Glutamatergic neuron (in vitro differentiated cells): Measurements from ENCODE around the gene MERTK. TPM values are rescaled to one million over a fixed set of nuclear protein-coding genes. Genes with fewer than 3 reads are reported as not detected.

Source experiments
- DNase-seq: peaks from one replicate; pipeline ENCODE4 v3.0.0; 2022
- H3K27ac Mint-ChIP-seq: one replicate; pipeline ENCODE4 v1.8.0; 2020; ENCODE audit warnings: mild to moderate bottlenecking, mixed read lengths, inconsistent platforms; ENCODE audit not compliant: unreplicated experiment
- H3K27me3 Mint-ChIP-seq: one replicate; pipeline ENCODE4 v1.8.0; 2020; ENCODE audit warnings: mild to moderate bottlenecking, moderate library complexity, mixed read lengths, inconsistent platforms; ENCODE audit not compliant: unreplicated experiment
- H3K36me3 Mint-ChIP-seq: one replicate; pipeline ENCODE4 v1.8.0; 2020; ENCODE audit warnings: mild to moderate bottlenecking, mixed read lengths, inconsistent platforms; ENCODE audit not compliant: unreplicated experiment
- H3K4me1 Mint-ChIP-seq: one replicate; pipeline ENCODE4 v1.8.0; 2020; ENCODE audit warnings: mild to moderate bottlenecking, low read depth, mixed read lengths, inconsistent platforms; ENCODE audit not compliant: unreplicated experiment
- H3K4me3 Mint-ChIP-seq: one replicate; pipeline ENCODE4 v1.8.0; 2020; ENCODE audit warnings: mild to moderate bottlenecking, mixed read lengths, inconsistent platforms; ENCODE audit not compliant: unreplicated experiment
- H3K9me3 Mint-ChIP-seq: one replicate; pipeline ENCODE4 v1.8.0; 2020; ENCODE audit warnings: mild to moderate bottlenecking, moderate library complexity, mixed read lengths, inconsistent platforms; ENCODE audit not compliant: unreplicated experiment
- total RNA-seq: library from RNA; stranded (reverse); fragmentation: NEBNext Ultra II Directional; extraction: Animal tissue kit (Norgen Biotek cat#: 25700); gene quantifications from one replicate; pipeline ENCODE4 v1.2.1, GENCODE V29; 2021; ENCODE audit not compliant: unreplicated experiment
- TF ChIP-seq, protein P1 (sequence below): fragments of 200-600 bp; sonication (generic); IDR thresholded peaks from one replicate; pipeline ENCODE4 v1.5.0; 2021; ENCODE audit not compliant: partially characterized antibody, unreplicated experiment

MERTK gene
- total RNA-seq, 1 donor from 2014 or later: 2.3 TPM

DNA sequence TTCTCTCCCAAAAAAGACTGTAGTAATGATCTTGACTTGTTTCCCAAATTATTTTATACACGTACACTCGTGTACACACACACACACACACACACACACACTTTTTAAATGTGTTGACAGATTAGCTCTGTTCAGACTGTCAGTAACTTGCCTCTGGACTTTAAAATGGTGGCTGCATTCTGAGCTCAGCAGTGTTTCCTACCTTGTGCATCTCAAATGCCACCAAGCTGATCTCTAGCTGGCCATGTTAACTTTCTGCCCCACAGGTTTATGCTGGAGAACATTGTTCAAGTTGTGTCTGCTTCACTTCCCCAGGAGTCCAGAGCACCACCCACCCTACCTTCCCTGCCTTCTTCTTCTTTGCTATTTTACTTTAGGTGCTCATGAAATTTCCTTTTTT, 83.3 kb downstream of the MERTK start:
- H3K9me3 Mint-ChIP-seq: peaks cover 3% of the 10 kb centered on the region
- no peaks in the 10 kb centered on the region for H3K27me3 Mint-ChIP-seq
- H3K4me3 Mint-ChIP-seq: no peak overlapping the region
- H3K4me1 Mint-ChIP-seq: peaks cover 11% of the 10 kb centered on the region
- H3K27ac Mint-ChIP-seq: no peak overlapping the region
- peaks cover 20% of the 10 kb centered on the region for H3K36me3 Mint-ChIP-seq
- TF ChIP-seq, protein P1, sequence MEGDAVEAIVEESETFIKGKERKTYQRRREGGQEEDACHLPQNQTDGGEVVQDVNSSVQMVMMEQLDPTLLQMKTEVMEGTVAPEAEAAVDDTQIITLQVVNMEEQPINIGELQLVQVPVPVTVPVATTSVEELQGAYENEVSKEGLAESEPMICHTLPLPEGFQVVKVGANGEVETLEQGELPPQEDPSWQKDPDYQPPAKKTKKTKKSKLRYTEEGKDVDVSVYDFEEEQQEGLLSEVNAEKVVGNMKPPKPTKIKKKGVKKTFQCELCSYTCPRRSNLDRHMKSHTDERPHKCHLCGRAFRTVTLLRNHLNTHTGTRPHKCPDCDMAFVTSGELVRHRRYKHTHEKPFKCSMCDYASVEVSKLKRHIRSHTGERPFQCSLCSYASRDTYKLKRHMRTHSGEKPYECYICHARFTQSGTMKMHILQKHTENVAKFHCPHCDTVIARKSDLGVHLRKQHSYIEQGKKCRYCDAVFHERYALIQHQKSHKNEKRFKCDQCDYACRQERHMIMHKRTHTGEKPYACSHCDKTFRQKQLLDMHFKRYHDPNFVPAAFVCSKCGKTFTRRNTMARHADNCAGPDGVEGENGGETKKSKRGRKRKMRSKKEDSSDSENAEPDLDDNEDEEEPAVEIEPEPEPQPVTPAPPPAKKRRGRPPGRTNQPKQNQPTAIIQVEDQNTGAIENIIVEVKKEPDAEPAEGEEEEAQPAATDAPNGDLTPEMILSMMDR: no peak
- no peak for DNase-seq

DNA sequence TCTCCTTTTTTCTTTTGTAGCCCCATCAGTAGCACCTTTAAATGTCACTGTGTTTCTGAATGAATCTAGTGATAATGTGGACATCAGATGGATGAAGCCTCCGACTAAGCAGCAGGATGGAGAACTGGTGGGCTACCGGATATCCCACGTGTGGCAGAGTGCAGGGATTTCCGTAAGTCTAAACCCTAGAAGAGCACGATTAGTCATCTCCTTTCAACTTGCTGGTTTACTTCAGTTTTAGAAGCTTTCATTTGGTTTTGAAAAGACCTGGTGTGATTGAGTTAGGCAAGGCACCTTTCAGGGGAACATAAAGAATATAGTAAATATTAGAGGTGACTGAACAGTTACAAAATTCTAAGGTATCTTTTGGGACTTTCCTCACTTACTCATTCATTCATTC, 84.4 kb downstream of the MERTK start:
- peaks cover under 1% of the 10 kb centered on the region for H3K9me3 Mint-ChIP-seq
- no peak overlapping the region for H3K27ac Mint-ChIP-seq
- TF ChIP-seq, protein P1: no peak
- no peak overlapping the region for H3K4me3 Mint-ChIP-seq
- H3K27me3 Mint-ChIP-seq: no peaks in the 10 kb centered on the region
- peaks cover 9% of the 10 kb centered on the region for H3K36me3 Mint-ChIP-seq
- peaks cover 11% of the 10 kb centered on the region for H3K4me1 Mint-ChIP-seq
- DNase-seq: no peak

DNA sequence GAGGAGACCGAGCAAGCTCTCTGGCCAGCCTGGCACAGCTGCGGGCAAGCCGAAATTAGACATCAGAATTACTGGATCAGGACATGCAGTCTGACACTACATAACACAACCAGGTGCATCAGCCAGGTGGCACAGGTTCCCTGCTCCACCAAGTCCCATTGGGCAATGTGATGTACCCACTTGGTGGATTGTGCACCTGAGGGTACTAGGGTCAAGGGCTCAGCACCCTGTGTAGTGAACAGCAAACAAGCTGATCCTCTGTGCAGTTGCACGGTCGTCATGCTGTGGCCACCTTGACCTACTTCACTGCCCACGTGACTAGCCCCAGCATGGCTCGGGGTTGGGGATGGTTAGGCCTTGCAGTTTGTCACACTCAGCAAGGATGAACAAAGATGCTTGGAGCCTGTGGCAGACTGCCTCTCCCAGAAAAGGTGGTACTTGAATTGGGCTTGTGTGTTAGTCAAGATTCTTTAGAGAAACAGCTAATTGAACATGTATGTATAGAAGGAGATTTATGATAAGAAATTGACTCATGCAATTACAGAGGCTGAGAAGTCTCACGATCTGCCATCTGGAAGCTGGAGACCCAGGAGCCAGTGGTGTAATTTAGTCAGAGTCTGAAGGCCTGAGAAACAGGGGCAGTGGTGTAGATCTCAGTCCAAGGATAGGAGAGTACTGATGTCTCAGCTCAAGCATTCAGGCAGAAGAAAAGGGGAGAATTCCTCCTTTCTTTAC, 85.2 kb downstream of the MERTK start:
- H3K9me3 Mint-ChIP-seq: no peaks in the 10 kb centered on the region
- no peak overlapping the region for H3K4me3 Mint-ChIP-seq
- H3K36me3 Mint-ChIP-seq: peaks cover 5% of the 10 kb centered on the region
- H3K27ac Mint-ChIP-seq: no peak overlapping the region
- H3K4me1 Mint-ChIP-seq: peaks cover 11% of the 10 kb centered on the region
- TF ChIP-seq, protein P1: no peak
- no peak for DNase-seq
- no peaks in the 10 kb centered on the region for H3K27me3 Mint-ChIP-seq

DNA sequence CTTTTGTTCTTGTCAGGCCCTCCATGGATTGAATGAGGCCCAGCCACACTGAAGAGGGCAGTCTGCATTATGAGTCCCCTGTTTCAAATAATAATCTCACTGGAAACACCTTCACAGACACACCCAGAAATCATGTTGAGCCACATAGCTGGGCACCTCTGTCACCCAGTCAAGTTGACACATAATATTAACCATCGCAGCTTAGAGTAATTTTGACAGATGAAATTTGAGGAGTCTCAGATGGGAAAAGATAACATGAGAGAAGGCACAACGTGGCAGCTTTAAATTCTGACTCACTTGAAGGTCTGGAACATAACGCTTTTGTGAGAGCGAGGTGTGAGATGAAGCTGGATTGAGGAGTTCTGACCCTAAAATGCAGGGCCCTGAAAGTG, 85.8 kb downstream of the MERTK start:
- TF ChIP-seq, protein P1: no peak
- Mint-ChIP-seq H3K4me1 (peaks cover 11% of the 10 kb centered on the region), H3K27ac (no peak overlapping the region), H3K36me3 (no peaks in the 10 kb centered on the region), H3K9me3 (no peaks in the 10 kb centered on the region), H3K27me3 (no peaks in the 10 kb centered on the region), H3K4me3 (no peak overlapping the region)
- DNase-seq: no peak

DNA sequence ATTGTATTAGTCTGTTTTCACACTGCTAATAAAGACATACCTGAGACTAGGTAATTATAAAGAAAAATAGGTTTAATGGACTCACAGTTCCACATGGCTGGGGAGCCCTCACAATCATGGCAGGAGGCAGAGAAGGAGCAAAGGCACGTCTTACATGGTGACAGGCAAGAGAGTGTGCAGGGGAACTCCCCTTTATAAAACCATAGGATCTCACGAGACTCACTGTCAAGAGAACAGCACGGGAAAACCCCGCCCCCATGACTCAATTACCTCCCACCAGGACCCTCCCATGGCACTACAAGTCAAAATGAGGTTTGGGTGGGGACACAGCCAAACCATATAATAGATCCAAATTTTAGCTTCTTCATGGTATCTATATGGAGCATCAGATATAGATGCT, 87.1 kb downstream of the MERTK start:
- Mint-ChIP-seq H3K36me3 (no peaks in the 10 kb centered on the region), H3K9me3 (no peaks in the 10 kb centered on the region), H3K4me1 (peaks cover 11% of the 10 kb centered on the region), H3K27me3 (no peaks in the 10 kb centered on the region), H3K4me3 (no peak overlapping the region), H3K27ac (no peak overlapping the region)
- no peak for DNase-seq
- TF ChIP-seq, protein P1: no peak
